Left lung (tissue), 10 donors: Measurements from ENCODE around the gene NKTR. TPM values are rescaled to one million over a fixed set of nuclear protein-coding genes. Genes with fewer than 3 reads are reported as not detected.

Source experiments
- ATAC-seq: fragments of 200-7000 bp; cut with Tn5 transposase; one replicate; pipeline ENCODE4 v1.9.1; 2020; ENCODE audit warnings: moderate library complexity
- DNase-seq, 4 donors: peaks; one replicate each; pipeline ENCODE4 v3.0.0-alpha.2; 2013 to 2020
- H3K27ac ChIP-seq, 2 donors: fragments of 200-600 bp; sonication (generic) in 1 of 2; one replicate each; pipeline versions ENCODE4 v1.5.0 to v1.8.0; 2020 to 2021
- H3K27me3 ChIP-seq, 2 donors: fragments of 200-600 bp; sonication (generic) in 1 of 2; one replicate each; pipeline versions ENCODE4 v1.5.0 to v1.8.0; 2020 to 2021
- H3K36me3 ChIP-seq, 2 donors: fragments of 200-600 bp; sonication (generic) in 1 of 2; one replicate each; pipeline versions ENCODE4 v1.5.0 to v1.8.0; 2020 to 2021
- H3K4me1 ChIP-seq, 2 donors: fragments of 200-600 bp; one replicate each; pipeline ENCODE4 v1.8.0; 2021
- H3K4me3 ChIP-seq, 2 donors: fragments of 200-600 bp; sonication (generic) in 1 of 2; one replicate each; pipeline versions ENCODE4 v1.5.0 to v1.8.0; 2020 to 2021; ENCODE audit warnings: mild to moderate bottlenecking in 1 of 2
- H3K9me3 ChIP-seq, 2 donors: fragments of 200-600 bp; sonication (generic) in 1 of 2; one replicate each; pipeline versions ENCODE4 v1.5.0 to v1.8.0; 2020 to 2021
- intact Hi-C, 2 donors: fragments of 100-400 bp; cut with DNase I; formaldehyde crosslinking; loops; one replicate each; pipeline versions ENCODE4 v1.11.2 to v1.14.2; 2022
- polyA plus RNA-seq, 6 donors: library from polyadenylated mRNA; unstranded; fragments of 120-200 nt; gene quantifications; one replicate each; pipeline ENCODE4 v1.2.1, GENCODE V29; 2013; ENCODE audit not compliant: insufficient read length in 6 of 6
- total RNA-seq, 2 donors: library from RNA; stranded (reverse); fragmentation: NEBNext Ultra II Directional; extraction: Animal tissue kit (Norgen Biotek cat#: 25700); gene quantifications; one replicate each; pipeline ENCODE4 v1.2.1, GENCODE V29; 2021
- TF ChIP-seq, protein P1 (sequence below), 2 donors: fragments of 200-600 bp; sonication (generic) in 1 of 2; IDR thresholded peaks; one replicate each; pipeline versions ENCODE4 v1.5.0 to v1.8.0; 2021; ENCODE audit warnings: antibody characterized with exemption in 2 of 2
- donor health status: DM: no; HTN: yes; CAD: no.
- donor health status: DM: no; HTN: no; CAD: no.

NKTR gene
- total and polyA plus RNA-seq, 8 donors, result 53.7 to 254 (median 207) TPM

DNA sequence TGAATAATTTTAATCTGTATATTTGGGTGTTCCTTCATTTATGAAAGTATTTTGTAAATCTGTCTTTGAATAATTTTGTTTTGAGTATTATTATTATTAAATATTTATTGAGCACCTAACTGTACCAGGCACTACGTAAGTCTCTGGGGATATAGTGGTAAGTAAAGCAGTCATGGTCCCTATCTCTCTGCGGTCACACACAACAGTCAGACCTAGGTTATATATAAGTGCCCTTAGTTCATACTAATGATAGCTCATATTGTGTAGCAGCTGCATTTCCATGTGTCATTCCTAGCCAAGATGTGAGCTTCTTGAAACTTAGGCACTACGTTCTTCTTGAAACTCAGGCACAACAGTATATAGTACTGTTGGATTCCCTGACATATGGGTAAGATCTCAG, 12.4 kb downstream of the NKTR start:
- H3K27ac ChIP-seq, result no peak overlapping the region
- DNase-seq, result no peak
- no peaks in the 10 kb centered on the region for H3K9me3 ChIP-seq
- intact Hi-C loops, result no loop called here
- H3K36me3 ChIP-seq, result peaks cover 0 to 18% of the 10 kb centered on the region in 2 donors
- no peak for ATAC-seq
- peaks cover 3 to 37% of the 10 kb centered on the region in 2 donors for H3K4me1 ChIP-seq
- no peaks in the 10 kb centered on the region for H3K27me3 ChIP-seq
- TF ChIP-seq, protein P1, sequence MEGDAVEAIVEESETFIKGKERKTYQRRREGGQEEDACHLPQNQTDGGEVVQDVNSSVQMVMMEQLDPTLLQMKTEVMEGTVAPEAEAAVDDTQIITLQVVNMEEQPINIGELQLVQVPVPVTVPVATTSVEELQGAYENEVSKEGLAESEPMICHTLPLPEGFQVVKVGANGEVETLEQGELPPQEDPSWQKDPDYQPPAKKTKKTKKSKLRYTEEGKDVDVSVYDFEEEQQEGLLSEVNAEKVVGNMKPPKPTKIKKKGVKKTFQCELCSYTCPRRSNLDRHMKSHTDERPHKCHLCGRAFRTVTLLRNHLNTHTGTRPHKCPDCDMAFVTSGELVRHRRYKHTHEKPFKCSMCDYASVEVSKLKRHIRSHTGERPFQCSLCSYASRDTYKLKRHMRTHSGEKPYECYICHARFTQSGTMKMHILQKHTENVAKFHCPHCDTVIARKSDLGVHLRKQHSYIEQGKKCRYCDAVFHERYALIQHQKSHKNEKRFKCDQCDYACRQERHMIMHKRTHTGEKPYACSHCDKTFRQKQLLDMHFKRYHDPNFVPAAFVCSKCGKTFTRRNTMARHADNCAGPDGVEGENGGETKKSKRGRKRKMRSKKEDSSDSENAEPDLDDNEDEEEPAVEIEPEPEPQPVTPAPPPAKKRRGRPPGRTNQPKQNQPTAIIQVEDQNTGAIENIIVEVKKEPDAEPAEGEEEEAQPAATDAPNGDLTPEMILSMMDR (IDR thresholded peaks at IDR 0.05), result no peak
- no peak overlapping the region for H3K4me3 ChIP-seq

DNA sequence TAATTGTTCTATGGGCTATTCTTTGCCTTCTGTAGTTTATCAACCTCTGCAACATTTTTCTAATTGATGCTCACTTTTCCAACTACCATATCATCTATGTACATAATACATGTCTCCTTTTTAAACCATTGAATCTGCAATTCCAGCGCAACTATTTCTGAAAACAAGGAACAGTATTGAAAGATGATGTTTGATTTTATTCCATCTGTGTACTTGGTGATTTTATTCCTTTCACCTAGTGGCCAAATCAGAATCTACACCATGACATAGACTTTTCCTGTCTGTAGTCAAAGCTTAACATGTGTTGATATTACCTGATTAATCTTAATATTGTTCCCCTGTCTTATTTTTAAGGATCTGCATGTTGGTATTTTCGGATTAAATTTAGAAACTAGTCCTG, 13.0 kb downstream of the NKTR start:
- ATAC-seq (no peak), DNase-seq (no peak)
- H3K9me3 ChIP-seq, result no peaks in the 10 kb centered on the region
- H3K27ac ChIP-seq, result no peak overlapping the region
- H3K36me3 ChIP-seq, result peaks cover 0 to 18% of the 10 kb centered on the region in 2 donors
- peaks cover 3 to 37% of the 10 kb centered on the region in 2 donors for H3K4me1 ChIP-seq
- TF ChIP-seq, protein P1 (IDR thresholded peaks at IDR 0.05), result peak; percentile 33 to 50
- intact Hi-C loops, result no loop called here
- no peaks in the 10 kb centered on the region for H3K27me3 ChIP-seq
- no peak overlapping the region for H3K4me3 ChIP-seq

DNA sequence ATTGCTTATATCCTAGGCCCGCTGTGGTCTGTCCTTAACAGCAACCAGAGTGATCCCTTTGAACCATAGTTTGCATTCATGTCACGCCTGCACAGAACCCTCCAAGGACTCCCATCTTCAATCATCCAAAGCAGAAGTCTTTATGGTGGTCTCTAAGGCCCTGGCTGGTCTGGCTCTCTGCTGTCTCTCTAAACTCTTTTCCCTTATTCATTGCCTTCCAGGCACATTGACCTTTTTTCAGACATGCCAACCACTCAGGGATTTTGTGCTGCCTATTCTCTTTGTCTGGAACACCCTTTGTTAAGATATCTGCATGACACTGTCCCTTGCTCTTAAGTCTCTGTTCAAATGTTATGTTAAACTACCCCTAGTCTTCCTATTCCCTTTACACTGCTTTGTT, 31.1 kb downstream of the NKTR start:
- TF ChIP-seq, protein P1 (IDR thresholded peaks at IDR 0.05), result no peak
- Histone ChIP-seq H3K9me3 (no peaks in the 10 kb centered on the region), H3K4me3 (no peak overlapping the region), H3K27ac (no peak overlapping the region), H3K36me3 (peaks cover 0 to 81% of the 10 kb centered on the region in 2 donors), H3K27me3 (no peaks in the 10 kb centered on the region), H3K4me1 (no peaks in the 10 kb centered on the region)
- intact Hi-C loops, result no loop called here
- ATAC-seq (no peak), DNase-seq (no peak)

DNA sequence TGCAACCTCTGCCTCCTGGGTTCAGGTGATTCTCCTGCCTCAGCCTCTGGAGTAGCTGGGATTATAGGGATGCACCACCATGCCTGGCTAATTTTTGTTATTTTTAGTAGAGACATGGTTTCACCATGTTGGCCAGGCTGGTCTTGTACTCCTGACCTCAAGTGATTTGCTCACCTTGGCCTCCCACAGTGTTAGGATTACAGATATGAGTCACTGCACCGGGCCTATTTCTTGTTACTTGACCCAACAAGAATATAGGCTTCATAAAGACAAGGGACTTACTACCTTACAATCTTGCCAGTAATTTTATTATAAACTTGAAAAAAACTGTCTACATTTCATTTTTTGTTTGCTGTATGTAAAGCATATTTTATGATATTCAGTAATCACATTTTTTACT, 31.7 kb downstream of the NKTR start:
- no peak for ATAC-seq
- intact Hi-C loops, result no loop called here
- H3K4me1 ChIP-seq, result no peaks in the 10 kb centered on the region
- H3K36me3 ChIP-seq, result peaks cover 0 to 86% of the 10 kb centered on the region in 2 donors
- TF ChIP-seq, protein P1 (IDR thresholded peaks at IDR 0.05), result no peak
- H3K27me3 ChIP-seq, result no peaks in the 10 kb centered on the region
- no peak overlapping the region for H3K4me3 ChIP-seq
- no peak overlapping the region for H3K27ac ChIP-seq
- H3K9me3 ChIP-seq, result no peaks in the 10 kb centered on the region
- no peak for DNase-seq

DNA sequence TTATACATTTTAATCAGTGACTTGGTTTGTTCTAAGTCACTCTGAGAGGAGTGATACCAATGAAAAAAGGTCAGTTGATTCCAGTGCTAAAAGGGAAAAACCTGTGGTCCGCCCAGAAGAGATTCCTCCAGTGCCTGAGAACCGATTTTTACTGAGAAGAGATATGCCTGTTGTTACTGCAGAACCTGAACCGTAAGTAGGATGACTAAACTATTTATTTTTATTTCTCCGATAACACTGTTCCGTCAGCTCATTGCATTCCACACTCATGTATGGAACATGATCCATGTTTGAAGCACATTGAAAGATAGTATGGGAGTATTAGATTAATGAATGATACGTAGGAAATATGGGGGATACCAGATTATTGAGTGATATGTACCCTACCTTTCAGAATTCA, 33.1 kb downstream of the NKTR start:
- Histone ChIP-seq H3K9me3 (no peaks in the 10 kb centered on the region), H3K4me3 (no peak overlapping the region), H3K4me1 (no peaks in the 10 kb centered on the region), H3K36me3 (peaks cover 0 to 92% of the 10 kb centered on the region in 2 donors), H3K27ac (no peak overlapping the region), H3K27me3 (no peaks in the 10 kb centered on the region)
- DNase-seq (no peak), ATAC-seq (no peak)
- TF ChIP-seq, protein P1 (IDR thresholded peaks at IDR 0.05), result no peak
- intact Hi-C loops, result no loop called here
